ENCODE data around the gene DBP. TPM values are rescaled to one million over a fixed set of nuclear protein-coding genes. Genes with fewer than 3 reads are reported as not detected.

Gene DBP
- total RNA-seq, 4 donors from 2014 or later: 2.4 to 20.1 (median 10.1) TPM

DNA sequence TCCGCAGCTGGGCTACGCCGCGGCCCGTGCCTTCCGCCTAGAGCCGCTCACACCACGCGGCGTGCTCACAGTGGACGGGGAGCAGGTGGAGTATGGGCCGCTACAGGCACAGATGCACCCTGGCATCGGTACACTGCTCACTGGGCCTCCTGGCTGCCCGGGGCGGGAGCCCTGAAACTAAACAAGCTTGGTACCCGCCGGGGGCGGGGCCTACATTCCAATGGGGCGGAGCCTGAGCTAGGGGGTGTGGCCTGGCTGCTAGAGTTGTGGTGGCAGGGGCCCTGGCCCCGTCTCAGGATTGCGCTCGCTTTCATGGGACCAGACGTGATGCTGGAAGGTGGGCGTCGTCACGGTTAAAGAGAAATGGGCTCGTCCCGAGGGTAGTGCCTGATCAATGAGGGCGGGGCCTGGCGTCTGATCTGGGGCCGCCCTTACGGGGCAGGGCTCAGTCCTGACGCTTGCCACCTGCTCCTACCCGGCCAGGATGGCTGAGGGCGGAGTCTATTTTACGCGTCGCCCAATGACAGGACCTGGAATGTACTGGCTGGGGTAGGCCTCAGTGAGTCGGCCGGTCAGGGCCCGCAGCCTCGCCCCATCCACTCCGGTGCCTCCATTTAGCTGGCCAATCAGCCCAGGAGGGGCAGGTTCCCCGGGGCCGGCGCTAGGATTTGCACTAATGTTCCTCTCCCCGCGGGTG lies 7.4 kb downstream of the DBP start:
- H3K36me3 ChIP-seq: peaks cover 0 to 71% (median 0%) of the 10 kb centered on the region in 3 donors
- WGBS, 2 donors: 43 to 50% methylated on average over 30 to 39 of the region's 48 CpGs

DNA sequence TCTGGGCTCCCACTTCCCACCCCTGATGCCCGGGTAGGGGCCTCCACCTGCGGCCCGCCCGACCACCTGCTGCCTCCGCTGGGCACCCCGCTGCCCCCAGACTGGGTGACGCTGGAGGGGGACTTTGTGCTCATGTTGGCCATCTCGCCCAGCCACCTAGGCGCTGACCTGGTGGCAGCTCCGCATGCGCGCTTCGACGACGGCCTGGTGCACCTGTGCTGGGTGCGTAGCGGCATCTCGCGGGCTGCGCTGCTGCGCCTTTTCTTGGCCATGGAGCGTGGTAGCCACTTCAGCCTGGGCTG lies 7.9 kb downstream of the DBP start:
- Histone ChIP-seq H3K36me3 (peaks cover 0 to 71% (median 0%) of the 10 kb centered on the region in 3 donors), H3K27ac (peak overlapping the region in 3 of 4 donors; percentile 35 to 81 (median 77)), H3K4me3 (no peak overlapping the region), H3K4me1 (peaks cover 0 to 76% (median 37%) of the 10 kb centered on the region in 4 donors), H3K9me3 (no peaks in the 10 kb centered on the region), H3K27me3 (no peaks in the 10 kb centered on the region)
- 88 to 90% methylated on average over 14 to 22 of the region's 22 CpGs for WGBS, 2 donors
- TF ChIP-seq EP300 (IDR thresholded peaks at IDR 0.05) (no peak), POLR2A (IDR thresholded peaks at IDR 0.05) (no peak)
- TF ChIP-seq, protein P1, sequence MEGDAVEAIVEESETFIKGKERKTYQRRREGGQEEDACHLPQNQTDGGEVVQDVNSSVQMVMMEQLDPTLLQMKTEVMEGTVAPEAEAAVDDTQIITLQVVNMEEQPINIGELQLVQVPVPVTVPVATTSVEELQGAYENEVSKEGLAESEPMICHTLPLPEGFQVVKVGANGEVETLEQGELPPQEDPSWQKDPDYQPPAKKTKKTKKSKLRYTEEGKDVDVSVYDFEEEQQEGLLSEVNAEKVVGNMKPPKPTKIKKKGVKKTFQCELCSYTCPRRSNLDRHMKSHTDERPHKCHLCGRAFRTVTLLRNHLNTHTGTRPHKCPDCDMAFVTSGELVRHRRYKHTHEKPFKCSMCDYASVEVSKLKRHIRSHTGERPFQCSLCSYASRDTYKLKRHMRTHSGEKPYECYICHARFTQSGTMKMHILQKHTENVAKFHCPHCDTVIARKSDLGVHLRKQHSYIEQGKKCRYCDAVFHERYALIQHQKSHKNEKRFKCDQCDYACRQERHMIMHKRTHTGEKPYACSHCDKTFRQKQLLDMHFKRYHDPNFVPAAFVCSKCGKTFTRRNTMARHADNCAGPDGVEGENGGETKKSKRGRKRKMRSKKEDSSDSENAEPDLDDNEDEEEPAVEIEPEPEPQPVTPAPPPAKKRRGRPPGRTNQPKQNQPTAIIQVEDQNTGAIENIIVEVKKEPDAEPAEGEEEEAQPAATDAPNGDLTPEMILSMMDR (IDR thresholded peaks at IDR 0.05): no peak
- no peak for DNase-seq (ENCODE audit: low spot score in 2 of 2)

More for the DNA sequence above, 7.4 kb downstream of the DBP start:
- Histone ChIP-seq H3K4me3 (no peak overlapping the region), H3K4me1 (peaks cover 0 to 76% (median 39%) of the 10 kb centered on the region in 4 donors), H3K27ac (peak overlapping the region; percentile 57 to 81 (median 78)), H3K27me3 (no peaks in the 10 kb centered on the region), H3K9me3 (no peaks in the 10 kb centered on the region)
- no peak for DNase-seq (ENCODE audit: low spot score in 2 of 2)
- TF ChIP-seq, protein P1 (IDR thresholded peaks at IDR 0.05): no peak
- TF ChIP-seq EP300 (IDR thresholded peaks at IDR 0.05) (no peak), POLR2A (IDR thresholded peaks at IDR 0.05) (peak in 1 of 2 donors; percentile 8)

DNA sequence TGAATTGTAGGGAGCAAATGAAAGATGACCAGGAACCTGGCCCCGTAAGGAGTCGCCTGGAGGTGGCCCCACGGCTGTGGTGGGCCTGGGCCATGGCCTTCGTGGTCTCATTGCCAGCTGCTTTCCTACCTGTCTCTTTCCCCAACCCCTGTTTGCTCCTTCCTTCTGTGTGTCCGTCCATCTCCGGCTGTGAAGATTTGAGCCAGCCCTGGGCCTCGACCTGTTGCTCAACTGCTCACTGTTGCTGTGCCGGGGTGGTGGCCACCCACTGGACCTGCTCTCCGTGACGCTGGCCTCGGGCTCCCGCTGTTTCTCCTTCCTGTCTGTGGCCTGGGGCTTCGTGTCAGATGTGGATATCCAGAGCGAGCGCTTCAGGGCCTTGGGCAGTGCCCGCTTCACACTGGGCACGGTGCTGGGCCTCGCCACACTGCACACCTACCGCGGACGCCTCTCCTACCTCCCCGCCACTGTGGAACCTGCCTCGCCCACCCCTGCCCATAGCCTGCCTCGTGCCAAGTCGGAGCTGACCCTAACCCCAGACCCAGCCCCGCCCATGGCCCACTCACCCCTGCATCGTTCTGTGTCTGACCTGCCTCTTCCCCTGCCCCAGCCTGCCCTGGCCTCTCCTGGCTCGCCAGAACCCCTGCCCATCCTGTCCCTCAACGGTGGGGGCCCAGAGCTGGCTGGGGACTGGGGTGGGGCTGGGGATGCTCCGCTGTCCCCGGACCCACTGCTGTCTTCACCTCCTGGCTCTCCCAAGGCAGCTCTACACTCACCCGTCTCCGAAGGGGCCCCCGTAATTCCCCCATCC lies 8.5 kb downstream of the DBP start:
- peak overlapping the region in 3 of 4 donors; percentile 35 to 81 (median 36) for H3K27ac ChIP-seq
- no peak for DNase-seq (ENCODE audit: low spot score in 2 of 2)
- peaks cover 0 to 71% (median 0%) of the 10 kb centered on the region in 3 donors for H3K36me3 ChIP-seq
- 73 to 78% methylated on average over 31 to 33 of the region's 34 CpGs for WGBS, 2 donors
- no peaks in the 10 kb centered on the region for H3K9me3 ChIP-seq
- no peaks in the 10 kb centered on the region for H3K27me3 ChIP-seq
- peaks cover 0 to 75% (median 34%) of the 10 kb centered on the region in 4 donors for H3K4me1 ChIP-seq
- H3K4me3 ChIP-seq: no peak overlapping the region
- TF ChIP-seq, protein P1 (IDR thresholded peaks at IDR 0.05): no peak
- peak in 1 of 2 donors; percentile 20 for TF ChIP-seq EP300 (IDR thresholded peaks at IDR 0.05)

DNA sequence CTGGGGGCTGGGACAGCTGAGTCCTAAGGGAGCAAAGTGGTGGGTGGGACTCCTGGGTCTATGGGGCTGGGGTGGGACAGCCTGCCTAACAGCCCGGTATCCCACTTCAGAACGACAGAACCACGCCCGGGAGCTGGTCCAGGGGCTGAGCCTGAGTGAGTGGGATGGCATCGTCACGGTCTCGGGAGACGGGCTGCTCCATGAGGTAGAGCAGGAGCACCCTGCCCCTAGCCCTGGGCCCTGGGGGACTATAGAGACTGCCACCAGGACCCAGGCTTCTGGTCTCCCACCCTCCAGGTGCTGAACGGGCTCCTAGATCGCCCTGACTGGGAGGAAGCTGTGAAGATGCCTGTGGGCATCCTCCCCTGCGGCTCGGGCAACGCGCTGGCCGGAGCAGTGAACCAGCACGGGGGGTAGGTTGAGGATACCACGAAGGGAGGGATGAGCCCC lies 9.3 kb downstream of the DBP start:
- DNase-seq (ENCODE audit: low spot score in 2 of 2): no peak
- Histone ChIP-seq H3K27me3 (no peaks in the 10 kb centered on the region), H3K4me3 (no peak overlapping the region), H3K4me1 (peaks cover 0 to 75% (median 34%) of the 10 kb centered on the region in 4 donors), H3K9me3 (no peaks in the 10 kb centered on the region), H3K27ac (peak overlapping the region in 2 of 4 donors; percentile 62 to 81), H3K36me3 (peaks cover 0 to 71% (median 0%) of the 10 kb centered on the region in 3 donors)
- no peak for TF ChIP-seq EP300 (IDR thresholded peaks at IDR 0.05)
- no peak for TF ChIP-seq POLR2A (IDR thresholded peaks at IDR 0.05)
- TF ChIP-seq, protein P1 (IDR thresholded peaks at IDR 0.05): no peak
- 73 to 88% methylated on average over 14 to 16 of the region's 17 CpGs for WGBS, 2 donors
